Measurements from ENCODE around the gene GPR18. TPM values are rescaled to one million over a fixed set of nuclear protein-coding genes. Genes with fewer than 3 reads are reported as not detected.

GPR18 gene
- total RNA-seq, 4 donors from 2014 or later = not detected

DNA sequence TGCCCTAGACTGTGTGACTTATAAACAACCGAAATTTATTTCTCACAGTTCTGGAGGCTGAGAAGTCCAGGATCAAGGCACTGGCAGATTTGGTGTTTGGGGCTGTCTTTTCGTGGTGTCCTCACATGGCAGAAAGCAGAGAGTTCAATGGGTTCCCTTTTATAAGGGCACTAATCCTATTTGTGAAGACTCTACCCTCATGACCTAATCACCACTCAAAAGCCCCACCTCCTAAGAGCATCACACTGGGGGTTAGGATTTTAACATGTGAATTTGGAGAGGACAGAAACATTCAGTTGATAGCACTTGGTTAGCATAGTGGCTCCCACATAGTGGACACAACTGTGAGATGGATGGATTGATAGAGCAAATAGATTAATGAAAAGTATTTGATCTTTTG lies 21.5 kb upstream of the GPR18 start:
- ATAC-seq = no peak
- Histone ChIP-seq H3K36me3 (no peaks in the 10 kb centered on the region), H3K4me3 (no peak overlapping the region), H3K27me3 (no peaks in the 10 kb centered on the region), H3K9me3 (no peaks in the 10 kb centered on the region), H3K27ac (peak overlapping the region in 2 of 4 donors; percentile 1 to 75), H3K4me1 (peaks cover 40 to 59% of the 10 kb centered on the region in 2 donors)
- DNase-seq = no peak
- TF ChIP-seq POLR2A (IDR thresholded peaks at IDR 0.05) = peak in 1 of 2 donors; percentile 2
- TF ChIP-seq, protein P1, sequence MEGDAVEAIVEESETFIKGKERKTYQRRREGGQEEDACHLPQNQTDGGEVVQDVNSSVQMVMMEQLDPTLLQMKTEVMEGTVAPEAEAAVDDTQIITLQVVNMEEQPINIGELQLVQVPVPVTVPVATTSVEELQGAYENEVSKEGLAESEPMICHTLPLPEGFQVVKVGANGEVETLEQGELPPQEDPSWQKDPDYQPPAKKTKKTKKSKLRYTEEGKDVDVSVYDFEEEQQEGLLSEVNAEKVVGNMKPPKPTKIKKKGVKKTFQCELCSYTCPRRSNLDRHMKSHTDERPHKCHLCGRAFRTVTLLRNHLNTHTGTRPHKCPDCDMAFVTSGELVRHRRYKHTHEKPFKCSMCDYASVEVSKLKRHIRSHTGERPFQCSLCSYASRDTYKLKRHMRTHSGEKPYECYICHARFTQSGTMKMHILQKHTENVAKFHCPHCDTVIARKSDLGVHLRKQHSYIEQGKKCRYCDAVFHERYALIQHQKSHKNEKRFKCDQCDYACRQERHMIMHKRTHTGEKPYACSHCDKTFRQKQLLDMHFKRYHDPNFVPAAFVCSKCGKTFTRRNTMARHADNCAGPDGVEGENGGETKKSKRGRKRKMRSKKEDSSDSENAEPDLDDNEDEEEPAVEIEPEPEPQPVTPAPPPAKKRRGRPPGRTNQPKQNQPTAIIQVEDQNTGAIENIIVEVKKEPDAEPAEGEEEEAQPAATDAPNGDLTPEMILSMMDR (IDR thresholded peaks at IDR 0.05 in 4 of 5, conservative IDR thresholded peaks at IDR 0.05 in 1 of 5) = no peak
- intact Hi-C loops (cut with DNase I; ENCODE audit: low total_unique reads) (loop anchor here (10.0 kb wide), 2 partner anchors 85 to 215 kb away; no protein-coding TSS in a partner anchor), in situ Hi-C loops (cut with MboI; ENCODE audit: low sequenced_read_pairs in 4 of 4) (no loop called here)

DNA sequence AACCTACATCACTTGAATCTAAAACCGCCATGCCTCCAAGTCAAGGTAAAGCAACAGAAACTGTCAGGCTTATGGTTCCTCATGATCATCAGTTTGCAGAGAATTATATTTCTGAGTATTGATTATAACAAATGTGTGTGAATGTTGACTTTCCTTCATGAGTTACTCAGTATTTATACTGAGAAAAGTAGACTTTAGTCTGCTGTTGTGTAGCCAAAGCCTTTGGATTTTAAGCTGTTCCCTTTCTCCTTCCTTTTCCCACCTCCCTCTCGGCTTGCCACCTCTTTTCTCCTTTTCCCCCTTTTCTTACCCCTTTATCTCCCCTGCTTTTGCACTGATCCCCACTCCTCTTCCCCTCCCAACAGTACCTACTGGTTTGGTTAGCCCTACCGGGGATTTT lies 20.7 kb upstream of the GPR18 start:
- intact Hi-C loops (cut with DNase I; ENCODE audit: low total_unique reads) (loop anchor here (10.0 kb wide), 1 partner anchor 86 kb away; no protein-coding TSS in a partner anchor), in situ Hi-C loops (cut with MboI; ENCODE audit: low sequenced_read_pairs in 4 of 4) (no loop called here)
- no peak overlapping the region for H3K27ac ChIP-seq

DNA sequence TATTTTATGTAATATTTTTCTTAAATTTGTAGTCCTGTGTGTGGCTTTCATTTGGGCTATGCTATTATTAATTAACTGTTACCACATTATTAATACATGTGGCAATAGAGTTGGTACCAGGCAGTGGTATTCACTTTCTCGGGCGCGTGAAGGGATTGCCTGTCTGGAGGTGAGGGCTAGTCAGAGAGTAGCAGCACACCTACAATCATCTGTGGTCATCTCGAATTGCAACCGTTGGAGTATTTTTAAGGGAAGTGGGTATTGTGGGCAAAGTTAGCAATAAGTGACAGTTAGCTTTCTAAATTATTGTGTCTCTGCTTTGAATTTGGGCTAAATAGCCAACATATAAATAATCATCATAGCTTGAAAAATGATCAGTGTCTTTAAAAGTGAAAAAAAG lies 20.0 kb upstream of the GPR18 start:
- Histone ChIP-seq H3K4me1 (peaks cover 40 to 59% of the 10 kb centered on the region in 2 donors), H3K9me3 (no peaks in the 10 kb centered on the region), H3K27ac (no peak overlapping the region), H3K27me3 (no peaks in the 10 kb centered on the region), H3K36me3 (no peaks in the 10 kb centered on the region), H3K4me3 (no peak overlapping the region)
- intact Hi-C loops (cut with DNase I; ENCODE audit: low total_unique reads) (loop anchor here (10.0 kb wide), 1 partner anchor 87 kb away; no protein-coding TSS in a partner anchor), in situ Hi-C loops (cut with MboI; ENCODE audit: low sequenced_read_pairs in 4 of 4) (no loop called here)
- ATAC-seq (no peak), DNase-seq (no peak)
- TF ChIP-seq, protein P1 (IDR thresholded peaks at IDR 0.05 in 4 of 5, conservative IDR thresholded peaks at IDR 0.05 in 1 of 5) = no peak
- TF ChIP-seq POLR2A (IDR thresholded peaks at IDR 0.05) = no peak

More for the DNA sequence above, 20.7 kb upstream of the GPR18 start:
- Histone ChIP-seq H3K9me3 (no peaks in the 10 kb centered on the region), H3K4me3 (no peak overlapping the region), H3K36me3 (no peaks in the 10 kb centered on the region), H3K27me3 (no peaks in the 10 kb centered on the region), H3K4me1 (peaks cover 40 to 59% of the 10 kb centered on the region in 2 donors)
- no peak for DNase-seq
- TF ChIP-seq POLR2A (IDR thresholded peaks at IDR 0.05) = no peak
- TF ChIP-seq, protein P1 (IDR thresholded peaks at IDR 0.05 in 4 of 5, conservative IDR thresholded peaks at IDR 0.05 in 1 of 5) = no peak
- ATAC-seq = no peak

DNA sequence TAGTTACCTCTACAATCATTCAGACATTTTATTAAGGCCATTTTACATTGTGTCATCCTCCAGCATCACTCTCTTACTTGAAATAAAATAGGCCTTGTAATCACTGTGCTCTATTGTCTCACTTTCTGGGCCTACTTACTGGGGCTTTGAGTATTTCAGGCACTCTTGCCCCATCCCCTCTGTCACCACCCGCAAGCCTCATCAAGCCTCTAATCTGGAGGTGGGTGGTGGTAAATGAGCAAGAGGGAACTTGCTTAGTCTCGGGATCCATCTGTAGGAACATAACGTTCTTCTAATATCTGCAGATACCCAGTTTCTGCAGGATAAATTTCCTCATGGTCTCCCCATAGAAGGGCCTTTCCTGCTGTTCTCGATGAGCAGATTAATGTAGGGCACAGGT lies 19.4 kb upstream of the GPR18 start:
- H3K27me3 ChIP-seq = no peaks in the 10 kb centered on the region
- in situ Hi-C loops (cut with MboI; ENCODE audit: low sequenced_read_pairs in 4 of 4) (no loop called here), intact Hi-C loops (cut with DNase I; ENCODE audit: low total_unique reads) (loop anchor here (10.0 kb wide), 1 partner anchor 87 kb away; no protein-coding TSS in a partner anchor)
- TF ChIP-seq, protein P1 (IDR thresholded peaks at IDR 0.05 in 4 of 5, conservative IDR thresholded peaks at IDR 0.05 in 1 of 5) = no peak
- peaks cover 37 to 53% of the 10 kb centered on the region in 2 donors for H3K4me1 ChIP-seq
- DNase-seq (no peak), ATAC-seq (no peak)
- H3K27ac ChIP-seq = no peak overlapping the region
- no peak overlapping the region for H3K4me3 ChIP-seq
- H3K36me3 ChIP-seq = no peaks in the 10 kb centered on the region
- no peaks in the 10 kb centered on the region for H3K9me3 ChIP-seq

DNA sequence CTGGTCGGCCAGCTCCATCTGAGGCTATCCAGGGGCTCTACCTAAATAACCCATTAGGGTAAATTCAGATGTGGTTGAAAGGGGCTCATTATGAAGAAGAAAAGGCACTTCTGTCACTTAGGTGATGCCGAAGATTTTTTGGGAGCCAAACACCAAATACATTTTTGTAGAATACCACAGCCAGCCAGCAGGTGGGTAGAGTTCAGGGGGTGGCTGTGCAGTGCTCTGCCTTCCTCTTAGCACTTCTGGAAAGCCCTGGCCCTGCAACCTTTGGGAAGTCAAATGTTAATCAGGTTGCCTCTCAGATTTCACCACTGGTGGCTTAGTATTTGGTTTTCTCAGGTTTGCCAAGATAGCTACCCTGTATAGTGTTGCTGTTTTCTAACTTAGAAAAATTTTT lies 18.5 kb upstream of the GPR18 start:
- H3K4me3 ChIP-seq = no peak overlapping the region
- no peak for DNase-seq
- H3K4me1 ChIP-seq = peaks cover 28 to 44% of the 10 kb centered on the region in 2 donors
- TF ChIP-seq POLR2A (IDR thresholded peaks at IDR 0.05) = no peak
- TF ChIP-seq, protein P1 (IDR thresholded peaks at IDR 0.05 in 4 of 5, conservative IDR thresholded peaks at IDR 0.05 in 1 of 5) = peak in 1 of 5 experiments; percentile 16
- peak overlapping the region in 1 of 4 donors; percentile 42 for H3K27ac ChIP-seq
- no peaks in the 10 kb centered on the region for H3K36me3 ChIP-seq
- intact Hi-C loops (cut with DNase I; ENCODE audit: low total_unique reads) = loop anchor here (10.0 kb wide), 1 partner anchor 88 kb away; no protein-coding TSS in a partner anchor
- H3K27me3 ChIP-seq = no peaks in the 10 kb centered on the region
- ATAC-seq = peak in 1 of 2 donors; percentile 28
- no peaks in the 10 kb centered on the region for H3K9me3 ChIP-seq
- in situ Hi-C loops (cut with MboI; ENCODE audit: low sequenced_read_pairs in 4 of 4) = no loop called here

Measured in gastrocnemius medialis (tissue), 4 donors.